IMR-90 (cell line): ENCODE data around the gene KLK1. TPM values are rescaled to one million over a fixed set of nuclear protein-coding genes. Genes with fewer than 3 reads are reported as not detected.

Experiments
- ATAC-seq: fragments of 200-7000 bp; cut with Tn5 transposase; 2 replicates; pipeline ENCODE4 v1.9.1; 2020; ENCODE audit warnings: low read depth, mild to moderate bottlenecking, moderate library complexity
- BruUV-seq: library from RNA; stranded (reverse); fragments of 400-500 nt; replicated peaks from 2 replicates; lab custom pipeline; 2021; lab: Mats Ljungman, UMichigan
- CTCF ChIA-PET: fragments of 300-600 bp; formaldehyde crosslinking; extraction: SDS; loops from one replicate; lab custom pipeline; 2021; ENCODE audit warnings: antibody characterized with exemption; lab: Yijun Ruan, JAX
- POLR2A ChIA-PET: fragments of 300-600 bp; sonication (Branson Sonifier 250); formaldehyde crosslinking; loops from one replicate; lab custom pipeline; 2022; ENCODE audit warnings: antibody characterized with exemption; ENCODE audit not compliant: unreplicated experiment; lab: Charles Lee
- DNase-seq: peaks from one replicate; pipeline ENCODE4 v3.0.0; 2013
- H2AFZ ChIP-seq: replicated peaks from 2 replicates; pipeline ENCODE3; 2013; ENCODE audit warnings: low read length, mild to moderate bottlenecking; ENCODE audit not compliant: poor library complexity
- H2AK5ac ChIP-seq: 2 replicates; pipeline ENCODE4 v1.6.1; 2013; ENCODE audit warnings: low read depth, low read length, inconsistent platforms
- H2AK9ac ChIP-seq: replicated peaks from 2 replicates; pipeline ENCODE3; 2013; ENCODE audit warnings: mild to moderate bottlenecking, low read depth, low read length, moderate library complexity; ENCODE audit not compliant: poor library complexity
- H2BK120ac ChIP-seq: 2 replicates; pipeline ENCODE4 v1.6.1; 2013; ENCODE audit warnings: low read depth, low read length, inconsistent platforms
- H2BK15ac ChIP-seq: 3 replicates; pipeline ENCODE4 v1.6.1; 2013; ENCODE audit warnings: low read depth, low read length, inconsistent platforms
- H2BK20ac ChIP-seq: 2 replicates; pipeline ENCODE4 v1.6.1; 2013; ENCODE audit warnings: low read depth, mild to moderate bottlenecking, inconsistent platforms, low read length, moderate library complexity
- H2BK5ac ChIP-seq: 2 replicates; pipeline ENCODE4 v1.6.1; 2013; ENCODE audit warnings: mild to moderate bottlenecking, low read depth, low read length, inconsistent platforms; ENCODE audit not compliant: poor library complexity, severe bottlenecking
- H3K14ac ChIP-seq: replicated peaks from 2 replicates; pipeline ENCODE4 v1.6.1; 2013; ENCODE audit warnings: low read depth, low read length, inconsistent platforms
- H3K18ac ChIP-seq: 2 replicates; pipeline ENCODE4 v1.6.1; 2013; ENCODE audit warnings: low read depth, low read length, control low read depth
- H3K23ac ChIP-seq: 2 replicates; pipeline ENCODE4 v1.6.1; 2013; ENCODE audit warnings: low read depth, low read length, inconsistent platforms
- H3K27ac ChIP-seq: 2 replicates; pipeline ENCODE4 v1.5.1; 2013; ENCODE audit warnings: mild to moderate bottlenecking, control low read depth, low read length; ENCODE audit not compliant: insufficient read depth
- H3K27me3 ChIP-seq: 2 replicates; pipeline ENCODE4 v1.6.1; 2013; ENCODE audit warnings: low read length; ENCODE audit not compliant: control insufficient read depth, insufficient read depth
- H3K36me3 ChIP-seq: 2 replicates; pipeline ENCODE4 v1.6.1; 2013; ENCODE audit warnings: low read length, mixed read lengths; ENCODE audit not compliant: control insufficient read depth, insufficient read depth
- H3K4ac ChIP-seq: 2 replicates; pipeline ENCODE4 v1.6.1; 2013; ENCODE audit warnings: low read depth, low read length, inconsistent platforms
- H3K4me1 ChIP-seq: 2 replicates; pipeline ENCODE4 v1.6.1; 2013; ENCODE audit warnings: low read length, mixed read lengths; ENCODE audit not compliant: control insufficient read depth, insufficient read depth
- H3K4me2 ChIP-seq: 2 replicates; pipeline ENCODE4 v1.6.1; 2013; ENCODE audit warnings: low read depth, mild to moderate bottlenecking, control low read depth, low read length, moderate library complexity
- H3K4me3 ChIP-seq: 2 replicates; pipeline ENCODE4 v1.5.1; 2013; ENCODE audit warnings: low read depth, mild to moderate bottlenecking, control low read depth, low read length, moderate library complexity; ENCODE audit not compliant: insufficient read depth
- H3K56ac ChIP-seq: 2 replicates; pipeline ENCODE4 v1.6.1; 2013; ENCODE audit warnings: low read length, inconsistent platforms; ENCODE audit not compliant: insufficient read depth; ENCODE audit errors: extremely low read depth
- H3K79me1 ChIP-seq, 2 experiments: 2 replicates each; pipeline ENCODE4 v1.6.1; 2013; ENCODE audit warnings: low read length in 2 of 2, inconsistent platforms in 1 of 2, low read depth in 1 of 2
- H3K9ac ChIP-seq: 2 replicates; pipeline ENCODE4 v1.6.1; 2013; ENCODE audit warnings: low read depth, low read length, control low read depth
- H3K9me1 ChIP-seq: 2 replicates; pipeline ENCODE4 v1.6.1; 2013; ENCODE audit warnings: low read length, inconsistent platforms; ENCODE audit not compliant: insufficient read depth
- H3K9me3 ChIP-seq: 2 replicates; pipeline ENCODE4 v1.6.1; 2013; ENCODE audit warnings: low read length; ENCODE audit not compliant: control insufficient read depth, insufficient read depth
- H4K20me1 ChIP-seq: 2 replicates; pipeline ENCODE4 v1.6.1; 2013; ENCODE audit warnings: low read length, inconsistent platforms; ENCODE audit not compliant: insufficient read depth
- H4K5ac ChIP-seq: 2 replicates; pipeline ENCODE4 v1.6.1; 2013; ENCODE audit warnings: mild to moderate bottlenecking, low read depth, low read length, control low read depth
- H4K8ac ChIP-seq, 2 experiments: 2 replicates each; pipeline ENCODE4 v1.6.1; 2013; ENCODE audit warnings: low read depth in 2 of 2, low read length in 2 of 2, control low read depth in 1 of 2, inconsistent platforms in 1 of 2
- H4K91ac ChIP-seq: 2 replicates; pipeline ENCODE4 v1.6.1; 2013; ENCODE audit warnings: low read depth, low read length, inconsistent platforms; ENCODE audit not compliant: insufficient read depth
- CHD1 ChIP-seq: IDR thresholded peaks from 2 replicates; pipeline ENCODE4 v1.6.1; 2012; ENCODE audit warnings: low read depth, low read length, improper control_type of control experiment
- MAZ ChIP-seq: IDR thresholded peaks from 2 replicates; pipeline ENCODE4 v1.6.1; 2012; ENCODE audit warnings: low read depth, mild to moderate bottlenecking, low read length, improper control_type of control experiment, moderate library complexity, borderline replicate concordance
- NFE2L2 ChIP-seq: fragments of 150-350 bp; IDR thresholded peaks from 2 replicates; pipeline ENCODE4 v1.6.1; 2016; ENCODE audit warnings: low read depth, mild to moderate bottlenecking, low read length
- RAD21 ChIP-seq: IDR thresholded peaks from 2 replicates; pipeline ENCODE4 v1.6.1; 2012; ENCODE audit warnings: low read length, improper control_type of control experiment
- RFX5 ChIP-seq: IDR thresholded peaks from 2 replicates; pipeline ENCODE4 v1.8.0; 2012; ENCODE audit warnings: low read depth, mild to moderate bottlenecking, low read length, moderate library complexity
- WGBS, 2 experiments: methylation state at CpG; one replicate each; pipeline versions ENCODE4 v1.1.5 to v1.1.7; 2013; ENCODE audit warnings: missing lambda C conversion rate in 2 of 2; ENCODE audit not compliant: insufficient read length in 1 of 2; ENCODE audit errors: extremely low coverage in 2 of 2; 5-methylcytosine and 5-hydroxymethylcytosine counted together
- dilution Hi-C: fragments of 300-500 bp; cut with HindIII; formaldehyde crosslinking; loops from one replicate; pipeline ENCODE4 v1.14.3; 2018; ENCODE audit warnings: low sequenced_read_pairs; ENCODE audit not compliant: unreplicated experiment
- in situ Hi-C: fragments of 300-500 bp; cut with MboI; formaldehyde crosslinking; loops from 3 replicates; pipeline ENCODE4 v1.14.3; 2019; ENCODE audit warnings: low sequenced_read_pairs, inconsistent platforms, mixed read lengths
- intact Hi-C: fragments of 100-400 bp; cut with micrococcal nuclease; formaldehyde crosslinking; loops from 2 replicates; pipeline ENCODE4 v1.10.0; 2022
- polyA plus RNA-seq, 3 experiments: library from polyadenylated mRNA; depleted of rRNA; stranded (reverse); fragments of >200 nt; gene quantifications; 2 replicates each; pipeline ENCODE4 v1.2.3, GENCODE V29; 2012; ENCODE audit warnings: low replicate concordance in 1 of 3
- total RNA-seq: library from RNA; depleted of rRNA; stranded (reverse); fragments of >200 nt; gene quantifications from 2 replicates; pipeline ENCODE4 v1.2.3, GENCODE V29; 2012
- TF ChIP-seq, protein P1 (sequence below): fragments of 150-350 bp; IDR thresholded peaks from 2 replicates; pipeline ENCODE4 v1.6.1; 2017; ENCODE audit warnings: mild to moderate bottlenecking, antibody characterized with exemption, low read length, low read depth
- TF ChIP-seq, protein P2 (sequence below): fragments of 150-350 bp; IDR thresholded peaks from 2 replicates; pipeline ENCODE4 v1.6.1; 2016; ENCODE audit warnings: low read depth, mild to moderate bottlenecking, low read length, moderate library complexity, borderline replicate concordance

Gene KLK1
- total and polyA plus RNA-seq, 2 of the 4 experiments (the other 2 are of a cell fraction): not detected

DNA sequence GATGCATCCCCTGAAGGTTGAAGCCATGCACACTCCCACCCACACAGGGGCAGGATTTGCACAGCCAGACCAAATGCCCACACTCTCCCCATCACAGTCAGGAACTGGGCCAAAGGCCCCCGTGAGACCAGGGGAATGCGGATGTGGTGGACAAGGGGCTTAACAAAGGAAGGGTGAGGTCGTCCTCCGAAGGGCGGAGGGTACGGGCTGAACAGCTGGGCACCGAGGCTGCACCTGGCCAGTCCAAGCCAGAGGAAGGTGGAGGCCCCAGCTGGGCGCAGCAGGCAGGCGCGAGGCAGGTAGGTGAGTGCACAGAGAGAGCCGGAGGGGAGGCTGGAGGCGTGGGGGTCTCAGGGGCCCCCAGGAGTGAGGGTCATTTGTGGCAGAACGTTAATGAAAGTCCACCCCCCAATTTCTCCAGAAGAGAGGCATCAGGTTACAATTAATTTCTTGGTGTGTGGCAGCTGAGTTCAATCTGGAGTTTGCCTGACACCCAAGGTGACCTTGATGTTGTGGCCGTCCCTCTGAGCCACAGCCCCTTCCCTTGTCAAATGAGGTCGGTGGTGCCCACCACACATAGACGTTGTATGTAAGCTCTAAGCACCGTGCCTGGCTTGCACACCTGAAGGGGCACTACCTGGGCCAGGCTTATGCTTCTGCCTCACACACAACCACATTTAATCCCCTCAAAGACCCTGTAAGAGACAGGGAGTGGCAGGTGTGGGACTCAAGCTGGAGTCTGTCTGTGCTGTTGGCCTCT is 6.9 kb upstream of the KLK1 start:
- dilution Hi-C loops: no loop called here
- H2BK120ac ChIP-seq: no peak overlapping the region
- no peaks in the 10 kb centered on the region for H3K9me1 ChIP-seq
- H3K4ac ChIP-seq: no peak overlapping the region
- H2AK9ac ChIP-seq: no peak overlapping the region
- H3K36me3 ChIP-seq: no peaks in the 10 kb centered on the region
- no peaks in the 10 kb centered on the region for H3K79me1 ChIP-seq
- TF ChIP-seq RAD21: no peak
- TF ChIP-seq, protein P1, sequence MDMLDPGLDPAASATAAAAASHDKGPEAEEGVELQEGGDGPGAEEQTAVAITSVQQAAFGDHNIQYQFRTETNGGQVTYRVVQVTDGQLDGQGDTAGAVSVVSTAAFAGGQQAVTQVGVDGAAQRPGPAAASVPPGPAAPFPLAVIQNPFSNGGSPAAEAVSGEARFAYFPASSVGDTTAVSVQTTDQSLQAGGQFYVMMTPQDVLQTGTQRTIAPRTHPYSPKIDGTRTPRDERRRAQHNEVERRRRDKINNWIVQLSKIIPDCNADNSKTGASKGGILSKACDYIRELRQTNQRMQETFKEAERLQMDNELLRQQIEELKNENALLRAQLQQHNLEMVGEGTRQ: no peak
- no peak for TF ChIP-seq CHD1
- no peak for TF ChIP-seq NFE2L2
- TF ChIP-seq, protein P2, sequence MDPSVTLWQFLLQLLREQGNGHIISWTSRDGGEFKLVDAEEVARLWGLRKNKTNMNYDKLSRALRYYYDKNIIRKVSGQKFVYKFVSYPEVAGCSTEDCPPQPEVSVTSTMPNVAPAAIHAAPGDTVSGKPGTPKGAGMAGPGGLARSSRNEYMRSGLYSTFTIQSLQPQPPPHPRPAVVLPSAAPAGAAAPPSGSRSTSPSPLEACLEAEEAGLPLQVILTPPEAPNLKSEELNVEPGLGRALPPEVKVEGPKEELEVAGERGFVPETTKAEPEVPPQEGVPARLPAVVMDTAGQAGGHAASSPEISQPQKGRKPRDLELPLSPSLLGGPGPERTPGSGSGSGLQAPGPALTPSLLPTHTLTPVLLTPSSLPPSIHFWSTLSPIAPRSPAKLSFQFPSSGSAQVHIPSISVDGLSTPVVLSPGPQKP: no peak
- TF ChIP-seq MAZ: no peak
- no peak for TF ChIP-seq RFX5
- H2AFZ ChIP-seq: no peak overlapping the region
- no peak overlapping the region for H2BK5ac ChIP-seq
- H3K4me1 ChIP-seq: no peaks in the 10 kb centered on the region
- no peak overlapping the region for H3K9ac ChIP-seq
- H4K91ac ChIP-seq: no peak overlapping the region
- no TSS peak for BruUV-seq
- no peak overlapping the region for H3K27ac ChIP-seq
- no peak overlapping the region for H3K18ac ChIP-seq
- H3K9me3 ChIP-seq: no peaks in the 10 kb centered on the region
- no peak overlapping the region for H2BK20ac ChIP-seq
- DNase-seq (no peak), ATAC-seq (no peak)
- 43% methylated on average over 5 of the region's 17 CpGs; no CpG with 5 or more reads in 1 of the 2 experiments for WGBS, 2 experiments
- in situ Hi-C loops: no loop called here
- no peak overlapping the region for H3K4me3 ChIP-seq
- no peaks in the 10 kb centered on the region for H4K20me1 ChIP-seq
- no peak overlapping the region for H2AK5ac ChIP-seq
- peaks cover 1% of the 10 kb centered on the region; the same call in 1 of the 2 replicates for H3K27me3 ChIP-seq
- H2BK15ac ChIP-seq: no peak overlapping the region
- no peak overlapping the region for H3K14ac ChIP-seq
- intact Hi-C loops: no loop called here
- no peak overlapping the region for H4K8ac ChIP-seq
- H3K23ac ChIP-seq: no peak overlapping the region
- H3K56ac ChIP-seq: no peak overlapping the region
- POLR2A ChIA-PET: no interaction called here
- CTCF ChIA-PET: no interaction called here
- H3K4me2 ChIP-seq: no peak overlapping the region
- H4K5ac ChIP-seq: no peak overlapping the region
